LNCaP clone FGC (cell line): ENCODE results near the gene B3GALNT2.
A peak's percentile ranks its signal among the peaks of the same experiment; 100 is the strongest.

Experiments used
- DNase-seq: peaks from one replicate; pipeline ENCODE4 v3.0.0-alpha.2; 2011; ENCODE audit warnings: low read depth
- H3K4me3 ChIP-seq: 2 replicates; pipeline ENCODE4 v1.5.1; 2011; ENCODE audit warnings: mild to moderate bottlenecking, low read depth, low read length, control low read depth
- TF ChIP-seq, protein P1 (sequence below): IDR thresholded peaks from 2 replicates; pipeline ENCODE4 v1.5.1; 2012; ENCODE audit warnings: mild to moderate bottlenecking; ENCODE audit not compliant: control insufficient read depth, insufficient read depth; ENCODE audit errors: extremely low read depth

The B3GALNT2 gene

DNA sequence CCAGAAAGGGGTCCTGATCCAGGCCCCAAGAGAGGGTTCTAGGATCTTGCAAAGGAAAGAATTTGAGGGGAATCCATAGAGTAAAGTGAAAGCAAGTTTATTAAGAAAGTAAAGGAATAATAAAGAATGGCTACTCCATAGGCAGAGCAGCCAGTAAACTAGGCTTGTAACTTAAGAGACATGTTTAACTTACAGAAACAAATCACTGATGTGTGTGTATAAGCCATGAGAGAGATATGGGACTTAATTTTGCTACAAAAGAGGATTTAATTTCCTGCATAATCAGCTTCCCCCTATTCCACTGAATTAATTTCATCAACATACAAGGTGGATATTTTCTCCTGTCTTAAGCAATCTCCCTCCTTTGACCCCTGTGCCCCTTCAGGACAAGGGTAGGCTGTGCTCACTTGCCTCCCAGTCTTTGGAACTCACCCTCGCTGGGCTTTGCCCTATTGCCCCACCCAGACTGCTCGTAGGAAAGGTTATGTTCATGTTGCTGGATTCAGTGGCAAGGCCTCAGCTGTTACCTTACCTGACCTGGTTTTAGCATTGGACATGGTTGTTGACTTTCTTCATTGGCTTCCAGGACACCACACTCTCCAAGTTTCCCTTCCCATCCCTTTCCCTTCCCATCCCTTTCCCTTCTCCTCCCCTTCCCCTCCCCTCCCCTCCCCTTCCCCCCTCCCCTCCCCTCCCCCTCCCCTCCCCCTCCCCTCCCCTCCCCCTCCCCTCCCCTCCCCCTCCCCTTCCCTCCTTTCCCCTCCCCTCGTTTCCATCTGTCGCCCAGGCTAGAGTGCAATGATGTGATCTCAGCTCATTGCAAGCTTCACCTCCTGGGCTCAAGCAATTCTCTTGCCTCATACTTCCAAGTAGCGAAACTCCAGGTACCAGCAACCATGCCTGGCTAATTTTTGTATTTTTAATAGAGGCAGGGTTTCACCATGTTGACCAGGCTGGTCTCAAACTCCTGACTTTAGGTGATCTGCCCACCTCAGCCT, 92.5 kb downstream of the B3GALNT2 start:
- peak; percentile 92 for DNase-seq
- H3K4me3 ChIP-seq = no peak overlapping the region

DNA sequence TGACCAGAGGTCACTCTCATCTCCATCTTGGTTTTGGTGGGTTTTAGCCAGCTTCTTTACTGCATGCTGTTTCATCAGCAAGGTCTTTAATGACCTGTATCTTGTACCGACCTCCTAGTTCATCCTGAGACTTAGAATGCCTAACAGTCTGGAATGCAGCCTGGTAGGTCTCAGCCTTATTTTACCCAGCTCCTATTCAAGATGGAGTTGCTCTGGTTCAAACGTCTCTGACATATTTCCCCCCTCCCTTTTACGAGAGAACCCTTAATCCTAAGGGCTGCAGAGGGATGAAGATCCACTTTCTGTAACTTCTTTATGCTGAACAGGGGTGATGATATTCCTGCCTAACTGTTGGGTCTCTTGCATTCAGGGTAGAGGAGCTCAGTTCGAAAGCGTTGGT, 93.8 kb downstream of the B3GALNT2 start:
- no peak overlapping the region for H3K4me3 ChIP-seq
- no peak for DNase-seq
- TF ChIP-seq, protein P1, sequence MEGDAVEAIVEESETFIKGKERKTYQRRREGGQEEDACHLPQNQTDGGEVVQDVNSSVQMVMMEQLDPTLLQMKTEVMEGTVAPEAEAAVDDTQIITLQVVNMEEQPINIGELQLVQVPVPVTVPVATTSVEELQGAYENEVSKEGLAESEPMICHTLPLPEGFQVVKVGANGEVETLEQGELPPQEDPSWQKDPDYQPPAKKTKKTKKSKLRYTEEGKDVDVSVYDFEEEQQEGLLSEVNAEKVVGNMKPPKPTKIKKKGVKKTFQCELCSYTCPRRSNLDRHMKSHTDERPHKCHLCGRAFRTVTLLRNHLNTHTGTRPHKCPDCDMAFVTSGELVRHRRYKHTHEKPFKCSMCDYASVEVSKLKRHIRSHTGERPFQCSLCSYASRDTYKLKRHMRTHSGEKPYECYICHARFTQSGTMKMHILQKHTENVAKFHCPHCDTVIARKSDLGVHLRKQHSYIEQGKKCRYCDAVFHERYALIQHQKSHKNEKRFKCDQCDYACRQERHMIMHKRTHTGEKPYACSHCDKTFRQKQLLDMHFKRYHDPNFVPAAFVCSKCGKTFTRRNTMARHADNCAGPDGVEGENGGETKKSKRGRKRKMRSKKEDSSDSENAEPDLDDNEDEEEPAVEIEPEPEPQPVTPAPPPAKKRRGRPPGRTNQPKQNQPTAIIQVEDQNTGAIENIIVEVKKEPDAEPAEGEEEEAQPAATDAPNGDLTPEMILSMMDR = no peak

More for the DNA sequence above, 92.5 kb downstream of the B3GALNT2 start:
- TF ChIP-seq, protein P1 = no peak

DNA sequence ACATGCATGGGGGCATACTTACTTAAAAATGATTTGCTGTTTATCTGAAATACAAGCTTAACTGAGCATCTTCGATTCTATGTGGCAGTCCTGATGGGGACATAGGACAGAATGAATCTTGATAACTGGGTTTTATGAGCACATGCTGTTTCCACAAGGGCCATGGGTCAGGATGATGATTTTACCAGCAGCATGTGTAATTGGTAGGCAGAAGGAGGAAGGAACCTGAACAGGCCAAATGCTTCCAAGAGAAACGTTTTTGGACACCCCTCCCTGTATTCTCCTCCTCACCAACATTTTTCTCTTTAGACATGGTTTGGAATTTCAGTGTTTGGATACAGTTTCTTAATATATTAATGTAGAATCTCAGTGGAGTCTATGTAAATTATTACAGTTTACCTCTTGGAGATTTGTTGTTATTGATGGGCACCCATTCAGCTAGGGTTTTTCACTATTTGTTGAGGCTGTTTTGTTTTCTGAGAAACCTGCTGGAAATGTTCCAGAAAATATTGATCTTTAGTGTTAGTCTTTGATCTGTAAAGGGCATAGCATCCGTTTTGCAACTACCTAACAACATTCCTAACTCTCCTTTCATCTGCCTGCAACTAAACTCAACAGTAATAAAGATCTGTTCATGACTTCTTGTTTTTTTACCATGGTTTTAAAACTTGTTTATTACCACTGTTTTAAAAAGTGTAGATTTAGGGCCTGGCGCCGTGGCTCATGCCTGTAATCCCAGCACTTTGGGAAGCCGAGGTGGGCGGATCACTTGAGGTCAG, 95.0 kb downstream of the B3GALNT2 start:
- peak; percentile 93 for DNase-seq
- TF ChIP-seq, protein P1 = no peak
- no peak overlapping the region for H3K4me3 ChIP-seq

DNA sequence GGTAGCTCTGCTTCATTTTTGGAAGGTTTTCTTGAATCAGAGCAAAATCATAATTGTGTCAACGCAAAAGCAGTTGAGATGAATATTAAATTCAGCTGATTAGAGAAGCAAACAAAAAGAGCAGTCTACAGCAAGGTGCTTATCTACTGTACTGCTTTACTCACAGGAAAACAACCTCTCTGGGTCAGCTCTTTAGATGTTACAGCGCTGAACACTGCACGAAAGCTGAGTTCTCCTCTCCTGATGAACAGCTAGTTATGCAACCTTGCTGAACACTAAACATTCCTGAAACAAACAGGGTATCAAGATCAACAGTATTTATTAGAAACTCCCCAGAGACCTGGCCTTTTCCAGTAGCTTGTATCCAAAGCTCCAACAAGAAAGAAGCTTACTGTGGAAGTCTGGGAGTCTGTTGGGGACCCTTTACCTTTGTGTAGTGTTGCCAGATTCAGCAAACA, 95.7 kb downstream of the B3GALNT2 start:
- no peak overlapping the region for H3K4me3 ChIP-seq
- DNase-seq = no peak
- TF ChIP-seq, protein P1 = no peak

DNA sequence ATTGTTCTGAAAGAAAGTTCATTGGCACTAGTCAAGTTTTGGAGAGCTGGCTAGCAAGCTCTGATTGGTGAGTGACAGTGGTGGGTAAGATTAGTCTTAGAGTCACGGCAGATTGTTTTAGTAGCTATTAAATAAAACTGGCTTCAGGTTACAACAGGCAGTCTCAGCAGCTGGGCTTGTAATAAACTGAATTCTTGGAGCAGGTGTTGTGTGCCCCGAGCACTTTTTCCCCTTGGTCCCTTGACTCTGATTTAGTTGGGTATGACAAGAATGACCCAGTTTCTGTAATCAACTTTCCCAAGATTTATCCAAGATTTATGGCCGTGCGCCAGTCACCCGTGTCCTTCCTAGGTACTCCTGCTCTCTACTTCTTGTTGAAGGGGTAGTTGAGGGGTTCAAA, 96.8 kb downstream of the B3GALNT2 start:
- TF ChIP-seq, protein P1 = no peak
- no peak for DNase-seq
- no peak overlapping the region for H3K4me3 ChIP-seq

DNA sequence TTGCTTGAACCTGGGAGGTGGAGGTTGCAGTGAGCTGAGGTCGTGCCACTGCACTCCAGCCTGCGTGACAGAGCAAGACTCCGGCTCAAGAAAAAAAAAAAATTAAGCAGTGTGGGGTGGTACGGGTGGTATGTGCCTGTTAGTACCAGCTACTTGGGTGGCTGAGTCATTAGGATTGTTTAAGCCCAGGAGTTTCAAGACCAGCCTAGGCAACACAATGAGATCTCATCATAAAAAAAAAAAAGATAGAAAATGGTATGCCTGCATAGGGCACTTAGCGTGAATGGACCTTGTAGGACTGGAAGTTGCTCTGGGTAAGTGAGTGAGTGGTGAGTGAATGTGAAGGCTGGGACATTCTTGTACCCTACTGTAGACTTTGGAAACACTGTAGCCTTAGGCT, 100.1 kb downstream of the B3GALNT2 start:
- DNase-seq = no peak
- TF ChIP-seq, protein P1 = no peak

More for the DNA sequence above, 100.1 kb downstream of the B3GALNT2 start:
- H3K4me3 ChIP-seq = no peak overlapping the region
